GM23338 (cell line): Measurements from ENCODE around the gene NPAS3. TPM values are rescaled to one million over a fixed set of nuclear protein-coding genes. Genes with fewer than 3 reads are reported as not detected.

Source experiments
- ATAC-seq: fragments of 200-7000 bp; cut with Tn5 transposase; 3 replicates; pipeline ENCODE4 v1.9.1; 2020
- DNase-seq: peaks from one replicate; pipeline ENCODE4 v3.0.0-alpha.2; 2015; ENCODE audit warnings: low spot score
- H2AFZ ChIP-seq: fragments of 200-600 bp; sonication (generic); 2 replicates; pipeline ENCODE4 v1.8.0; 2016; ENCODE audit warnings: antibody characterized with exemption, mild to moderate bottlenecking, moderate library complexity
- H3F3A ChIP-seq: fragments of 200-600 bp; sonication (generic); replicated peaks from 2 replicates; pipeline ENCODE4 v1.8.0; 2017; ENCODE audit warnings: antibody characterized with exemption, mixed run types, low read depth
- H3K27ac ChIP-seq: fragments of 200-600 bp; sonication (generic); 2 replicates; pipeline ENCODE4 v1.6.1; 2016; ENCODE audit warnings: low read depth
- H3K27me3 ChIP-seq: fragments of 200-600 bp; sonication (generic); 2 replicates; pipeline ENCODE4 v1.8.0; 2016; ENCODE audit warnings: mild to moderate bottlenecking, mixed run types, moderate library complexity; ENCODE audit not compliant: insufficient read depth
- H3K36me3 ChIP-seq: fragments of 200-600 bp; sonication (generic); 2 replicates; pipeline ENCODE4 v1.8.0; 2016; ENCODE audit warnings: mild to moderate bottlenecking; ENCODE audit not compliant: insufficient read depth
- H3K4me1 ChIP-seq: fragments of 200-600 bp; sonication (generic); 2 replicates; pipeline ENCODE4 v1.8.0; 2016; ENCODE audit warnings: mild to moderate bottlenecking, moderate library complexity; ENCODE audit not compliant: insufficient read depth
- H3K4me2 ChIP-seq: fragments of 200-600 bp; sonication (generic); 2 replicates; pipeline ENCODE4 v1.7.1; 2017; ENCODE audit warnings: mixed run types
- H3K4me3 ChIP-seq: fragments of 200-600 bp; sonication (generic); 2 replicates; pipeline ENCODE4 v1.6.1; 2016; ENCODE audit warnings: mixed run types
- H3K79me2 ChIP-seq: fragments of 200-600 bp; sonication (generic); replicated peaks from 2 replicates; pipeline ENCODE4 v1.8.0; 2017; ENCODE audit warnings: mild to moderate bottlenecking; ENCODE audit not compliant: insufficient read depth
- H3K9me2 ChIP-seq: fragments of 200-600 bp; sonication (generic); 2 replicates; pipeline ENCODE4 v1.8.0; 2017; ENCODE audit not compliant: insufficient read depth
- H4K20me1 ChIP-seq: fragments of 200-600 bp; sonication (generic); replicated peaks from 2 replicates; pipeline ENCODE4 v1.8.0; 2017; ENCODE audit warnings: mild to moderate bottlenecking; ENCODE audit not compliant: insufficient read depth
- H3K27ac Mint-ChIP-seq: 2 replicates; pipeline ENCODE4 v1.8.0; 2020; ENCODE audit warnings: inconsistent platforms, mild to moderate bottlenecking, moderate library complexity, mixed read lengths
- H3K27me3 Mint-ChIP-seq: 3 replicates; pipeline ENCODE4 v1.8.0; 2022; ENCODE audit warnings: low read depth, mild to moderate bottlenecking, moderate library complexity, mixed read lengths, inconsistent platforms; ENCODE audit not compliant: insufficient read depth, poor library complexity
- H3K36me3 Mint-ChIP-seq: 3 replicates; pipeline ENCODE4 v1.8.0; 2021; ENCODE audit warnings: low read depth, mild to moderate bottlenecking, inconsistent platforms, moderate library complexity, mixed read lengths
- H3K4me1 Mint-ChIP-seq: 3 replicates; pipeline ENCODE4 v1.8.0; 2020; ENCODE audit warnings: mild to moderate bottlenecking, inconsistent platforms, mixed read lengths
- H3K4me3 Mint-ChIP-seq: 3 replicates; pipeline ENCODE4 v1.8.0; 2021; ENCODE audit warnings: moderate library complexity, mild to moderate bottlenecking, inconsistent platforms, mixed read lengths
- H3K9me3 Mint-ChIP-seq: 3 replicates; pipeline ENCODE4 v1.8.0; 2020; ENCODE audit warnings: moderate library complexity, mild to moderate bottlenecking, inconsistent platforms, mixed read lengths
- EZH2 ChIP-seq: fragments of 200-600 bp; sonication (generic); IDR thresholded peaks from one replicate; pipeline ENCODE4 v1.8.0; 2017; ENCODE audit warnings: antibody characterized with exemption, mild to moderate bottlenecking, low read depth; ENCODE audit not compliant: unreplicated experiment
- POLR2AphosphoS5 ChIP-seq: IDR thresholded peaks from 2 replicates; pipeline ENCODE4 v1.6.1; 2016; ENCODE audit warnings: antibody characterized with exemption, low read depth
- REST ChIP-seq: IDR thresholded peaks from one replicate; pipeline ENCODE4 v1.6.1; 2018; ENCODE audit warnings: antibody characterized with exemption; ENCODE audit not compliant: unreplicated experiment
- STAT1 ChIP-seq: IDR thresholded peaks from one replicate; pipeline ENCODE4 v1.6.1; 2016; ENCODE audit warnings: antibody characterized with exemption; ENCODE audit not compliant: unreplicated experiment
- ZNF114 ChIP-seq: fragments of 250-450 bp; sonication (Bioruptor Pico); IDR thresholded peaks from 2 replicates; pipeline ENCODE4 v1.5.0; 2020; ENCODE audit warnings: mild to moderate bottlenecking, moderate library complexity
- polyA plus RNA-seq: library from polyadenylated mRNA; unstranded; fragments of >200 nt; fragmentation: Nextera tagmentation; extraction: Ambion mirVana; gene quantifications from 2 replicates; pipeline ENCODE4 v1.2.1, GENCODE V29; 2016
- total RNA-seq: library from RNA; depleted of rRNA; stranded (reverse); fragments of >200 nt; shearing (Covaris generic); gene quantifications from 2 replicates; pipeline ENCODE4 v1.2.3, GENCODE V29; 2014
- TF ChIP-seq, protein P1 (sequence below): IDR thresholded peaks from 2 replicates; pipeline ENCODE4 v1.6.1; 2016; ENCODE audit warnings: antibody characterized with exemption
- TF ChIP-seq, protein P2 (sequence below), 2 experiments: fragments of 200-600 bp in 1 of 2; sonication (generic) in 1 of 2; conservative IDR thresholded peaks; 2 replicates each; pipeline versions ENCODE4 v1.5.1 to v1.6.1; 2016 to 2017; ENCODE audit warnings: antibody characterized with exemption in 2 of 2, low read depth in 2 of 2, mild to moderate bottlenecking in 2 of 2, moderate library complexity in 1 of 2

NPAS3 gene
- total and polyA plus RNA-seq, 2 experiments from 2014 or later: 0.17 to 0.19 TPM

DNA sequence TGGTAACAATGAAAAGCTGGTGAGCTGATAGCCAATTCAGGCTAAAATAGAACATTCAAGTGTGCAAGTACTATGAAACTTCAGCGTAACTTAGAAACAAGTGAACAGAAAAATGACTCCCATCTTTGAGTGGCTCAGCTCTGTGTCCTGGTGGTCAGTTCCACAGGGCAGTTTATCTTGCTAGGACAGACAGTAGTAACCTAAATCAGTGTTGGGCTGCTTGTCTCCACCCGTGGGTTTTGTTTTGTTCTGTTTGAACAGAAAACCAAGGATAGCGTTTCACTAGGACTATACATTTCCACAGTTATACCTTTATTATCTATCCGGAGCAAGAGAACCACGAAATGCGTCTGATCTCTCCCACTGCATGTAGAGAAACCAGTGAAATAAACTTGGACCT, 544.4 kb downstream of the NPAS3 start (continued):
- TF ChIP-seq STAT1 (no peak), POLR2AphosphoS5 (no peak), ZNF114 (no peak), EZH2 (no peak)
- TF ChIP-seq, protein P1, sequence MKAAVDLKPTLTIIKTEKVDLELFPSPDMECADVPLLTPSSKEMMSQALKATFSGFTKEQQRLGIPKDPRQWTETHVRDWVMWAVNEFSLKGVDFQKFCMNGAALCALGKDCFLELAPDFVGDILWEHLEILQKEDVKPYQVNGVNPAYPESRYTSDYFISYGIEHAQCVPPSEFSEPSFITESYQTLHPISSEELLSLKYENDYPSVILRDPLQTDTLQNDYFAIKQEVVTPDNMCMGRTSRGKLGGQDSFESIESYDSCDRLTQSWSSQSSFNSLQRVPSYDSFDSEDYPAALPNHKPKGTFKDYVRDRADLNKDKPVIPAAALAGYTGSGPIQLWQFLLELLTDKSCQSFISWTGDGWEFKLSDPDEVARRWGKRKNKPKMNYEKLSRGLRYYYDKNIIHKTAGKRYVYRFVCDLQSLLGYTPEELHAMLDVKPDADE: no peak
- TF ChIP-seq, protein P2, sequence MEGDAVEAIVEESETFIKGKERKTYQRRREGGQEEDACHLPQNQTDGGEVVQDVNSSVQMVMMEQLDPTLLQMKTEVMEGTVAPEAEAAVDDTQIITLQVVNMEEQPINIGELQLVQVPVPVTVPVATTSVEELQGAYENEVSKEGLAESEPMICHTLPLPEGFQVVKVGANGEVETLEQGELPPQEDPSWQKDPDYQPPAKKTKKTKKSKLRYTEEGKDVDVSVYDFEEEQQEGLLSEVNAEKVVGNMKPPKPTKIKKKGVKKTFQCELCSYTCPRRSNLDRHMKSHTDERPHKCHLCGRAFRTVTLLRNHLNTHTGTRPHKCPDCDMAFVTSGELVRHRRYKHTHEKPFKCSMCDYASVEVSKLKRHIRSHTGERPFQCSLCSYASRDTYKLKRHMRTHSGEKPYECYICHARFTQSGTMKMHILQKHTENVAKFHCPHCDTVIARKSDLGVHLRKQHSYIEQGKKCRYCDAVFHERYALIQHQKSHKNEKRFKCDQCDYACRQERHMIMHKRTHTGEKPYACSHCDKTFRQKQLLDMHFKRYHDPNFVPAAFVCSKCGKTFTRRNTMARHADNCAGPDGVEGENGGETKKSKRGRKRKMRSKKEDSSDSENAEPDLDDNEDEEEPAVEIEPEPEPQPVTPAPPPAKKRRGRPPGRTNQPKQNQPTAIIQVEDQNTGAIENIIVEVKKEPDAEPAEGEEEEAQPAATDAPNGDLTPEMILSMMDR (conservative IDR thresholded peaks at IDR 0.05; ENCODE audit: low read depth in 2 of 2): no peak

GRCh38 chr14:33483541-33483940, 544.9 kb downstream of the NPAS3 start:
- no peaks in the 10 kb centered on the region for H3K79me2 ChIP-seq
- H3K4me1 ChIP-seq: peaks cover 29% of the 10 kb centered on the region
- no peak for DNase-seq
- Mint-ChIP-seq H3K4me3 (no peak overlapping the region), H3K4me1 (peaks cover 48% of the 10 kb centered on the region), H3K27me3 (peaks cover 4% of the 10 kb centered on the region), H3K36me3 (no peaks in the 10 kb centered on the region), H3K9me3 (no peaks in the 10 kb centered on the region), H3K27ac (no peak overlapping the region)
- no peak for ATAC-seq
- no peak overlapping the region for H2AFZ ChIP-seq
- no peaks in the 10 kb centered on the region for H3F3A ChIP-seq
- TF ChIP-seq, protein P1: no peak
- TF ChIP-seq REST: no peak
- H3K9me2 ChIP-seq: no peaks in the 10 kb centered on the region
- H3K36me3 ChIP-seq: no peaks in the 10 kb centered on the region
- H3K4me2 ChIP-seq: no peak overlapping the region
- no peaks in the 10 kb centered on the region for H3K27me3 ChIP-seq
- H3K4me3 ChIP-seq: no peak overlapping the region
- H4K20me1 ChIP-seq: no peaks in the 10 kb centered on the region
- H3K27ac ChIP-seq: no peak overlapping the region
